GM04504 (cell line): ENCODE measurements around the gene MAP2K7.
"Not testable (repeated sequence)": the region's sequence is repeated elsewhere in the genome, so short reads cannot be mapped to it uniquely, and the experiment has no call there.

Experiments
- DNase-seq: peaks from one replicate; pipeline ENCODE4 v3.0.0-alpha.2; 2012; ENCODE audit warnings: low read depth

MAP2K7 gene

GRCh38 chr19:7883796-7884570, 19.7 kb upstream of the MAP2K7 start:
- DNase-seq = peak; percentile 46

- no peak for DNase-seq
Measured at GRCh38 chr19:7885818-7886217, 17.9 kb upstream of the MAP2K7 start.

GRCh38 chr19:7887408-7888144, 16.1 kb upstream of the MAP2K7 start:
- DNase-seq = no peak

GRCh38 chr19:7888145-7888825, 15.4 kb upstream of the MAP2K7 start, which contains the start of gene LRRC8E:
TSS of gene LRRC8E (plus strand) at chr19:7888510. CDS start at chr19:7895604, 7,094 bp downstream.
- peak; percentile 44 for DNase-seq

- DNase-seq = no peak
Measured at GRCh38 chr19:7888826-7889217, 14.9 kb upstream of the MAP2K7 start.

- DNase-seq = not testable (repeated sequence)
Measured at GRCh38 chr19:7893362-7894101, 10.1 kb upstream of the MAP2K7 start.

GRCh38 chr19:7894612-7895309, 8.9 kb upstream of the MAP2K7 start:
- DNase-seq = no peak

- DNase-seq = no peak
Measured at GRCh38 chr19:7895565-7895964, 8.1 kb upstream of the MAP2K7 start.

GRCh38 chr19:7897292-7897691, 6.4 kb upstream of the MAP2K7 start:
- DNase-seq = no peak

GRCh38 chr19:7898967-7899366, 4.7 kb upstream of the MAP2K7 start:
- no peak for DNase-seq

GRCh38 chr19:7899751-7900378, 3.8 kb upstream of the MAP2K7 start:
- DNase-seq = no peak

GRCh38 chr19:7900401-7900870, 3.2 kb upstream of the MAP2K7 start:
- no peak for DNase-seq

GRCh38 chr19:7900931-7901330, 2.7 kb upstream of the MAP2K7 start:
- DNase-seq = no peak

GRCh38 chr19:7901337-7901736, 2.3 kb upstream of the MAP2K7 start:
- DNase-seq = no peak

GRCh38 chr19:7902796-7903243, 857 bp upstream of the MAP2K7 start:
- no peak for DNase-seq

- no peak for DNase-seq
Measured at GRCh38 chr19:7904074-7905020, 670 bp downstream of the MAP2K7 start.

GRCh38 chr19:7905268-7905667, 1.6 kb downstream of the MAP2K7 start:
- no peak for DNase-seq

GRCh38 chr19:7905859-7906258, 2.2 kb downstream of the MAP2K7 start:
- no peak for DNase-seq

- no peak for DNase-seq
Measured at GRCh38 chr19:7907122-7907521, 3.4 kb downstream of the MAP2K7 start.

- DNase-seq = no peak
Measured at GRCh38 chr19:7907544-7907943, 3.9 kb downstream of the MAP2K7 start.
